ENCODE measurements around the gene TRIM13.
A peak's percentile ranks its signal among the peaks of the same experiment; 100 is the strongest.
"Not testable (repeated sequence)": the region's sequence is repeated elsewhere in the genome, so short reads cannot be mapped to it uniquely, and the experiment has no call there.

Gene TRIM13, protein sequence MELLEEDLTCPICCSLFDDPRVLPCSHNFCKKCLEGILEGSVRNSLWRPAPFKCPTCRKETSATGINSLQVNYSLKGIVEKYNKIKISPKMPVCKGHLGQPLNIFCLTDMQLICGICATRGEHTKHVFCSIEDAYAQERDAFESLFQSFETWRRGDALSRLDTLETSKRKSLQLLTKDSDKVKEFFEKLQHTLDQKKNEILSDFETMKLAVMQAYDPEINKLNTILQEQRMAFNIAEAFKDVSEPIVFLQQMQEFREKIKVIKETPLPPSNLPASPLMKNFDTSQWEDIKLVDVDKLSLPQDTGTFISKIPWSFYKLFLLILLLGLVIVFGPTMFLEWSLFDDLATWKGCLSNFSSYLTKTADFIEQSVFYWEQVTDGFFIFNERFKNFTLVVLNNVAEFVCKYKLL

DNA sequence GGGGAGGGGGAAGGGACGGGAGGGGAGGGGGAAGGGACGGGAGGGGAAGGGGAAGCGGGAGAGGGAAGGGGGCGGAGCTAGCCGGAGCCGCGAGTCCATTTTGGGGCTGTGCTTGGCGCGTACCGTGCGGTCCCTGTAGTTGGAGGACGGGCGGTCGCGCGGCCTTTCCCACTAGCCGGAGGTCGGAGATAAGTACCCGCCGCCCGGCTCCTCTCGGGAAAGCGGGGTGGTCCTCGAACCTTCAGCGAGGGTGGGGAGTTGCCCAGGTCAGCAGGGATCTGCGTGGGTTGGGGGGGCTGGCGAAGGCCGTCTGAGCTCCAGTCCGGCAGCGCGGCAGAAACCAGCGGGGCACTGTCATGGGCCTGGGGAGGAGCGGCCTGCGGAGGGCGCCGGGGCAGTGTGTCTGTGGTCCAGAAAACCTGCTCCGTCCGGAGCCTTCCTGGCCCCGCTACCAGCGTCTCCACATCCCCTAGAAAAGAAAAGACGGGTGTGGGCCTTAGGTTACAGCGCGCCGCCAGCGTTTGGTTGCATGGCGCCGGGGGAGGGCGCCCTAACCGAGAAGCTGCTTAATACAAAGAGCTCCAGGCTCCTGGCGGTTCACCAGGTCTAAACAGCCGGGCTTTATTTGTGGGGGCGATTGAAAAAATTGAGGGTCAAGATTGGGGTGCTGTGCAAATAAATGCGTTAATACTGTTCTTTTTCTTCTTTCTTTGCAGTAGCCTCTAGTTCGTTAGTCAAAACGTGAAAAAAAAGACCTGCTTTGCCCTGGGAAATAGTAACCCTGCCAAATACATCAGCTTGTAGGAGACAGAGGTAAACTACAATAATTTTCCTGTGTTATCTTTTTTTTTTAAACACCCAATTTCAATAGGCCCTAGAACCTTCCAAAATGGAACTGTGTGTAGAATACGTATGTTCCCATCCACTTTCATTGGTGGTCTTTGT, at the start of gene TRIM13:
TSS of gene TRIM13 (plus strand) at position 92 of the 945 bp plus-strand sequence. CDS start 14,899 bp downstream, outside the sequence.
- peak; percentile 86 for TF ChIP-seq CTCF (IDR thresholded peaks at IDR 0.05; ENCODE audit: low read depth, low read length)
- DNase-seq (ENCODE audit: extremely low read depth, low read depth), result peak; percentile 79

DNA sequence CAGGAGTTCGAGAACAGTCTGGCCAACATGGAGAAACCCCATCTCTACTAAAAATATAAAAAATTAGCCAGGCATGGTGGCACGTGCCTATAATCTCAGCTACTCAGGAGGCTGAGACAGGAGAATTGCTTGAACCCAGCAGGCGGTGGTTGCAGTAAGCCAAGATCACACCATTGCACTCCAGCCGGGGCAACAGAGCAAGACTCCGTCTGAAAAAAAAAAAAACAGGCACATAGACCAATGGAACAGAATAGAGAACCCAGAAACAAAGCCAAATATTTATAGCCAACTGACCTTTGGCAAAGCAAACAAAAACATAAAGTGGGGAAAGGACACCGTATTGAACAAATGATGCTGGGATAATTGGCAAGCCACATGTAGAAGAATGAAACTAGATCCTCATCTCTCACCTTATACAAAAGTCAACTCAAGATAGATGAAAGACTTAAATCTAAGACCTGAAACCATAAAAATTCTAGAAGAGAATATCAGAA, 48.0 kb upstream of the TRIM13 start:
- not testable (repeated sequence) for DNase-seq (ENCODE audit: extremely low read depth, low read depth)

- no peak for DNase-seq (ENCODE audit: extremely low read depth, low read depth)
- TF ChIP-seq CTCF (IDR thresholded peaks at IDR 0.05; ENCODE audit: low read depth, low read length), result no peak
These were observed 44.9 kb upstream of the TRIM13 start for GRCh38 chr13:49951754-49952535.

GRCh38 chr13:49953560-49953959, 43.3 kb upstream of the TRIM13 start:
- DNase-seq (ENCODE audit: extremely low read depth, low read depth), result no peak
- no peak for TF ChIP-seq CTCF (IDR thresholded peaks at IDR 0.05; ENCODE audit: low read depth, low read length)

DNA sequence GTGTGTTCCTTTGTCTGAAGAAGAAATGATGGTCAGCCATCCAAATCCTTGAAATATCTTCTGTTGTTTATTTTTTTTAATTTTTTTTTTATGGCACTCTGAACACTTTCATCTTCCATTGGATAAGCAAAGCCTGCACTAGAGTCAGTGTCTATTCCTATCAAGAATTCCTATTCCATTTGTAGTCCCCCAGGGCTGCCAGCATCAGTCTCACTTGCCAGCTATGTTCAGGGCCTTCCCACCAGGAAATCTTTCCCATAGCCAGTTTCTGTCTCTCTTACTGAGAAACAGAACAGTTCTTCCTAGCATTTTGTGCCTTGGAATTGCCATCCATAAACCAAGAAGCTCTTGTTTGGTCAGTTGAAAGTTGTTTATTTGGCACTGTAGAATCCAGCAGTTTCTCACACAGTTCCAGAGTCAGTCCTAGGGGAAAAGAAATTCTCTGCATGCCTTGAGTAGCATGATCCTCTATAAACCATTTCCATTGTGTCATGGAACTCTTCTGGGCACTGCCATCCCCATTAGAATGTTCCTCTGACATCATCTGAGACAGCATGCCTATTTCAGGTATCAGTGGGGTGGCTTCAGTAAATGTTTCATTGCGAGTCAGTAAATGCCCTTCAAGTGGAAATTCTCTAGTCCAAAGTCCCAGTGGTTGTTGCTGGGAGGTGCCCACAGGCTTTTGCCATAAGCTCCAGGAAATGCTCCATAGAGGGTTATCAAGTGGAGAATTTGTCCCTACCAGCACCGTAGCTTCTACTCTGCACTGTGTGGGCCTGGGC, 42.0 kb upstream of the TRIM13 start:
- no peak for TF ChIP-seq CTCF (IDR thresholded peaks at IDR 0.05; ENCODE audit: low read depth, low read length)
- DNase-seq (ENCODE audit: extremely low read depth, low read depth), result no peak

- DNase-seq (ENCODE audit: extremely low read depth, low read depth), result no peak
- no peak for TF ChIP-seq CTCF (IDR thresholded peaks at IDR 0.05; ENCODE audit: low read depth, low read length)
These were observed 40.7 kb upstream of the TRIM13 start for GRCh38 chr13:49956131-49956530.
